ENCODE results near the gene CYGB.
A peak's percentile ranks its signal among the peaks of the same experiment; 100 is the strongest.
"Not testable (repeated sequence)": the region's sequence is repeated elsewhere in the genome, so short reads cannot be mapped to it uniquely, and the experiment has no call there.

The CYGB gene

DNA sequence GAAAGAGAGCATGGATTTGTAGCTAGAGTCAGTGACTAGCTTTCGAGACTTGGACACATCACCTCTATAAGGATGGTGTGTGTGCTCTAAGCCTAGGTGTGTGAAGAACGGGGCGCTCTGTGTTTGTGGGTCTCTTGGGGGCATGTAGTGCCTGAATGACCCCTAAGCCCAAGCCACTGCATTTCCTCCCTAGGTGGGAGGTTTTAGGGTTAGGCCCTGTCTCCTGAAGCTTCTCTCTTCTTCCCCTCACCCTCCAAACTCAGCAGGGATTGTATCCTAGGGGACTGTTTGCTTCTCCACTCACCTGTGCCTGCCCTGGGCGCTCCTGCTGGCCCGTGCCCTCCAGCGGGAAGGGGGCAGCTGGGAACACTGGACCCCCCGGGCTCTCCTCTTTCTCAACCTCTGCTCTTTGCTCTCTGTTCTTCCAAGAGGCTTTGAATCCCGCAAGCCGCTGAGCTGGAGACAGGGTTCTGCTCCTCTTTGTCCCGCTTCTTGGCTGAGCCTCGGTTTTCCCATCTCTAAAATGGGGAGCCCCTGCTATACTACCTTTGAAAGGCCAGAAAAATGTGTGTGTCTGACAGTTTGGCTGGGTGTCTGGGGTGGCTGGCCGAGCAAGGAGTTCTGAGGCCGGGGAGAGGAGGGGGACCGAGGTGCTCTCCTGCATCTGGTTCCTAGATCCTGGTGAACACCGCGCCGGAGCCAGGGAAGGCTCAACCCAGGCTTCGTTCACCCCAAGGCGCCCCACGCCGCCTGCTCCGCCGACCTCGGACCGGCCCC is 810 bp downstream of the CYGB start:
- H3K4me3 ChIP-seq (ENCODE audit: control insufficient read depth, low read depth, low read length): peak overlapping the region; percentile 42
- DNase-seq (ENCODE audit: low read depth): no peak
- TF ChIP-seq, protein P1, sequence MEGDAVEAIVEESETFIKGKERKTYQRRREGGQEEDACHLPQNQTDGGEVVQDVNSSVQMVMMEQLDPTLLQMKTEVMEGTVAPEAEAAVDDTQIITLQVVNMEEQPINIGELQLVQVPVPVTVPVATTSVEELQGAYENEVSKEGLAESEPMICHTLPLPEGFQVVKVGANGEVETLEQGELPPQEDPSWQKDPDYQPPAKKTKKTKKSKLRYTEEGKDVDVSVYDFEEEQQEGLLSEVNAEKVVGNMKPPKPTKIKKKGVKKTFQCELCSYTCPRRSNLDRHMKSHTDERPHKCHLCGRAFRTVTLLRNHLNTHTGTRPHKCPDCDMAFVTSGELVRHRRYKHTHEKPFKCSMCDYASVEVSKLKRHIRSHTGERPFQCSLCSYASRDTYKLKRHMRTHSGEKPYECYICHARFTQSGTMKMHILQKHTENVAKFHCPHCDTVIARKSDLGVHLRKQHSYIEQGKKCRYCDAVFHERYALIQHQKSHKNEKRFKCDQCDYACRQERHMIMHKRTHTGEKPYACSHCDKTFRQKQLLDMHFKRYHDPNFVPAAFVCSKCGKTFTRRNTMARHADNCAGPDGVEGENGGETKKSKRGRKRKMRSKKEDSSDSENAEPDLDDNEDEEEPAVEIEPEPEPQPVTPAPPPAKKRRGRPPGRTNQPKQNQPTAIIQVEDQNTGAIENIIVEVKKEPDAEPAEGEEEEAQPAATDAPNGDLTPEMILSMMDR (conservative IDR thresholded peaks at IDR 0.05; ENCODE audit: control insufficient read depth, insufficient read depth, low read depth, low read length): no peak

DNA sequence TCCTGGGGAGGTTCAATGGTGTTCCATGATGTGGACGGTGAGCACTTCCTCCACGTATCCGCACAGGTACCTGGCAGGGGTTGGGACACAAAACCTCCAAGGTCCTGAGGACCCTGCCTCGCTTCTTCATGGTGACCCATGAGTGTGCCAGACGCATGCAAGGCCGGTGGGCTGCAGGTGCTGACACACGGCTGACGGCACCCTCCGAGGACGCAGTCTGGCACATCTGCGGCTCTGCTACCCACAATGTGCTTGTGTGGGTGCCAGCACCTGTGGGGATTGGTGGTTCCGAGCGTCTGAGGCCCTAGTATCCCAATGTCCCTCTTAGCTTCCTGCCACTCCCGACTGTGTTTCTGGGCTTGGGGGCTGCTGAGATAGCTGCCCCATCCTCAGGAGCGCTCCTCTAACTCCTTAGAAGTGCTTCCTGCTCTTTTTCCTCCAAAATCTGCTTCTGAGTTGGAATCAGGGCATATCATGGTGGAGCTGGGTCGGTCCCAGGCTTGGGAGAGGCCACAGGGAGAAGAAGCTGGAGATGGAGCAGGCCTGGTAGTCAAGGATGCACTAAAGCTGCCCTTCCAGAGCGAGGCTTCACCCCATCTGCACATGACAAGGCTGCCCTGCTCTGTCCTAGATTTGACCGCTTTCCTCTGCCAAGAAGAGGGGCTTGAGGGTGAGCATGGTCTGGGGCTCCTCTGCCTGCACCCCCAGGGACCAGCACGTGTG is 1.6 kb downstream of the CYGB start:
- H3K4me3 ChIP-seq (ENCODE audit: control insufficient read depth, low read depth, low read length): no peak overlapping the region
- no peak for DNase-seq (ENCODE audit: low read depth)
- TF ChIP-seq, protein P1 (conservative IDR thresholded peaks at IDR 0.05; ENCODE audit: control insufficient read depth, insufficient read depth, low read depth, low read length): no peak

DNA sequence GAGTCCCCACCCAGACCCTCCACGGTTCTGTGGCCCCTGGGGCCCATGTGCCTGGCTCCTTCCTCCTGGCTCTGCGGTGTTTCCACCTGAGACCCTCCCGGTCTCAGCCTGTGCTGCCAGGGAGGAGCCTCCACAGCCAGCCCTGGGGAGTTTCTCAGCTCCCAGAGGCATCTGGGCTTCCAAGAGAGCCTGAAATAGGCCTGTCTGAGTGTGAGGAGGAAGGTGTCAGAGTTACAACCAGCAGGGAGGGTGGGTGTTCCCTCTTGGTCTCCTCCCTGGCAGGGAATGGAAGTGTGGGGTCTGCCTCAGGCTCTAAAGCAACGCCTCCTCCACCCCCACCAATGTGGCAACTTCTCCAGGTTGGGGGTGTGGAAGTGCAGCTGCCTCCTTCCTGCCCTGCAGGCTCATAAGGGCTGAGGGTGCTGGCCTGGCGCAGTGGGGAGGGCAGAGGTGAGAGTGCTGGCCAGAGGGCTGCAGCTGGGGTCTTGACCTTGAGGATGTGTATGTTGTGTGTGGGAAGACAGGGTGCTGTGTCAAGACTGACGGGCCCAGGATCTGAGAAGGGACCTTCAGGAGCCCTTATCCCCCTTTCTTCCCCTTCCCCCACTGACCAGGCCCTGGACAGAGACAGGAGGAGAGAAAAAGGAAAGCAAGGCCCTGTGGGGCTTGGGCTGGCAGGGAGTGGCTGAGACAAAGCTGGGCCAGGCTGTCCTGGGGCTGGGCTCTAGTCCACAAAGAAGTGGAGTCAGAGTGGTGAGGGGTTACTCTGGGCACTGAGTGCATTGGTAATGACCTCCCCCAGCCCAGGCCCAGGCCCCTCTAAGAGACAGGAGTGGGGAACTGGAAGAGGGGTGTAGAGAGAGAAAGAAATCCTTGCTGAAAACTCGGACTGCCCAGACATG is 2.4 kb downstream of the CYGB start:
- no peak for DNase-seq (ENCODE audit: low read depth)
- H3K4me3 ChIP-seq (ENCODE audit: control insufficient read depth, low read depth, low read length): no peak overlapping the region
- TF ChIP-seq, protein P1 (conservative IDR thresholded peaks at IDR 0.05; ENCODE audit: control insufficient read depth, insufficient read depth, low read depth, low read length): no peak

DNA sequence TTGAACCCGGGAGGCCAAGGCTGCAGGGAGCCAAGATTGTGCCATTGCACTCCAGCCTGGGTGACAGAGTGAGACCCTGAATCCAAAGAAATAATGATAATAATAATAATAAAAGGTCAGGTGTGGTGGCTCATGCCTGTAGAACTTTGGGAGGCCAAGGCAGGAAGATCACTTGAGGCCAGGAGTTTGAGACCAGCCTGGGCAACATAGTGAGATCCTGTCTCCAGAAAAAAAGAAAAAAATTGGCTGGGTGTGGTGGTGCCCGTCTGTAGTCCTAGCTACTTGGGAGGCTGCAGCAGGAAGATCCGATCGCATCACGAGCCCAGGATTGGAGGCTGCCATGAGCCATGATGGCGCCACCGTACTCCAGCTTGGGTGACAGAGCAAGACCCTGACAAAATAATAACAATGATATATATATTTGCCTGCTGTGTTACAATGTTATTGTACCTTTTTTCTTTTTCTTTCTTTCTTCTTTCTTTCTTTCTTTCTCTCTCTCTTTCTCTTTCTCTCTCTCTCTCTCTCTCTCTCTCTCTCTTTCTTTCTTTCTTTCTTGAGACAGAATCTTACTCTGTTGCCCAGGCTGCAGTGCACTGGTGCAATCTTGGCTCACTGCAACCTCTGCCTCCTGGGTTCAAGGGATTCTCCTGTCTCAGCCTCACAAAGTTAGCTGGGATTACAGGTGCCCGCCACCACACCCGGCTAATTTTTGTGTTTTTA is 3.7 kb downstream of the CYGB start:
- not testable (repeated sequence) for DNase-seq (ENCODE audit: low read depth); H3K4me3 ChIP-seq (ENCODE audit: control insufficient read depth, low read depth, low read length)

DNA sequence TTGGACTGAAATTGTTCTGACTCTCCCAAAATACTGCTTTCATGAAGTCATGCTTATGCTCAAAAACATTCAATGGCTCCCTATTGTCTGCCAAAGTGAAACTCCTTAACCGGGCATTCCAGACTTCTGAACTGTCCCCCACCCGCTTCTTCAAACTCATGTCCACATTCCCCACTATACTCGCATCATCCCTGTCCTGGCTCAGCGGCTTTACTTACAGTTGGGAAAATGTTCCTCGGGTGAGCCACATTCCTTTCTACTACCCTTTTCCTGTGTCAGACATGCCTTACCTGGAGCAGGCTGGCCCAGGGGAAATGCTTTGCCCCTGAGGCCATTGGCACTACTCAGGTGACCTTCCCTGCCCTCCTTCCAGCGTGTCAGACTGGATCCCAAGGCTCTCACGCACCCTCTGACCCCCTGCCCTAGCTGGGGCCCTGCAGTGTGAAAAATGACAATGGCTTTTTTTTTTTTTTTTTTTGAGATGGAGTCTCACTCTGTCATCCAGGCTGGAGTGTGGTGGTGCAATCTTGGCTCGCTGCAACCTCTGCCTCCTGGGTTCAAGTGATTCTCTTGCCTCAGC is 5.3 kb downstream of the CYGB start:
- no peak overlapping the region for H3K4me3 ChIP-seq (ENCODE audit: control insufficient read depth, low read depth, low read length)
- TF ChIP-seq, protein P1 (conservative IDR thresholded peaks at IDR 0.05; ENCODE audit: control insufficient read depth, insufficient read depth, low read depth, low read length): no peak
- DNase-seq (ENCODE audit: low read depth): peak; percentile 35

DNA sequence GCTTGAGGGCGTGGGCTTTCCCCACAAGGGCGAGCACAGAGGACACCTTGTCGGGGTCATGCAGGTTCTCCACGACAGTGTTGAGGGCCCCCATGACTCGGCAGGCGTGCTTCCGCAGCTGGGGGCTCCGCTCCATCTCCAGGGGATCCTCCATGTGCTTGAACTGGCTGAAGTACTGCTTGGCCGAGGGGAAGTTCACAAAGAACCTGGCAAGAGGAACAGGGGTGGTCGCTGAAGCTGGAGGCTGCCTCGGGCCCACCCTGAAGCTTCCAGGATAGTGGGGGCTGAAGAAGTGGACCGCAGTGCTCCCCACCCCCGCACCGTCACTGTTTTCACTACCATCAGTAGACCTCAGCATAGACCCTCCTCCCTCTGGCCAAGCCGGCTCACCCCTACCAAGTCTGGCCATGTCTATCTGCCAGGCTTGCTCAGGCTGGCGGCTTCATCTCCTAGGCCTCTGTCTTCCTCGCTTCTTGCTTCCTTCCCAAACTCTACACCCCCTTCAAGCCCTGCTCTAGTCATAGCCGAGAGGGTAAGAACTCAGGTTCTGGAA is 5.9 kb downstream of the CYGB start:
- H3K4me3 ChIP-seq (ENCODE audit: control insufficient read depth, low read depth, low read length): no peak overlapping the region
- no peak for DNase-seq (ENCODE audit: low read depth)
- TF ChIP-seq, protein P1 (conservative IDR thresholded peaks at IDR 0.05; ENCODE audit: control insufficient read depth, insufficient read depth, low read depth, low read length): no peak
